Measurements from ENCODE around the gene MRPL58.
"Not testable (repeated sequence)": the region's sequence is repeated elsewhere in the genome, so short reads cannot be mapped to it uniquely, and the experiment has no call there.

MRPL58 gene

DNA sequence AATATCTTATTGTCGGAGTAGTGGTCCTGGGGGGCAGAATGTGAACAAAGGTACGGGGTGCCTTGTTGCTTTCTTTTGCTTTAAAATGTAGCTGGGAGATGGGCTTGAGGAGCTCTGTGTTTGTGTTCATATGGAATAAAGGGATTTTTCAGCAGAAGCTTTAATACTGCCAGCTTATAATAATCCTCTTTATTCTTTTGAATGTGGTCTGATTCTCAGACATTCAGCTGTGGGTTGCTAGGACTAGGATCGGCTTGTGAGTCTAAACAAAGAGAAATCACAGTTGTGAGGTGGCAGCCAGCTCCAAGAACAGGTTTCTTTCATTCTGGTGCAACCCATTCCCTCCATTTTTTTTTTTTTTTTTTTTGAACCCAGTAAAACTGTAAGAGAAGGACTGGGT, 7.2 kb downstream of the MRPL58 start:
- DNase-seq, result no peak

DNA sequence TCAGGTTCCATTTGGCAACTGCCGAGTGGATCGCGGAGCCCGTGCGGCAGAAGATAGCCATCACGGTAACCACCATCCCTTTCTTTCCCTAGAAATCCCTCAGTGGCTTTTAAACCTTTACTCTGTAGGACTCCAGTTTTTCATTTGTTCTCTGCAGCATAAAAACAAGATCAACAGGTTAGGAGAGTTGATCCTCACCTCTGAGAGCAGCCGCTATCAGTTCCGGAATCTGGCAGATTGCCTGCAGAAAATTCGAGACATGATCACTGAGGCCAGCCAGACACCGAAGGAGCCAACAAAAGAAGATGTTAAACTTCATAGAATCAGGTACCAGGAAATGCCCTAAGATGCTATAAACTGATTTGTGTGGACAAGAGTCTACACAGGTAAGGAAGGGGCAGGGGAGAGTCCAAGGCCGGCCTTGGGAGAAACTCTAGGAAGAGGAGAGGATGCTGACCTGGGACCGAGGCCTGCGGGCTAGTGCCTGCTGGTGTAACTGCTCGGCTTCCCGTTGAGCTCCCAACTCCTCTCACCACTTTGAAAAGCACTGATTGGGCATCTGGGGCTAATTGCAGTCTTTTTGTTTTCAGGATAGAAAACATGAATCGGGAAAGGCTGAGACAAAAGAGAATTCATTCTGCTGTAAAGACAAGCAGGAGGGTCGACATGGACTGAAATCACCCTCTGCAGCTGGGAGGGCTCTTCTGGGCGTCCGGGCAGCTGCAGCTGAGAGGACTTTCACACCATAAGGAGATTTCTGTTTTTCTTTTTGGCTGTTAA, 8.1 kb downstream of the MRPL58 start:
- no peak for DNase-seq

DNA sequence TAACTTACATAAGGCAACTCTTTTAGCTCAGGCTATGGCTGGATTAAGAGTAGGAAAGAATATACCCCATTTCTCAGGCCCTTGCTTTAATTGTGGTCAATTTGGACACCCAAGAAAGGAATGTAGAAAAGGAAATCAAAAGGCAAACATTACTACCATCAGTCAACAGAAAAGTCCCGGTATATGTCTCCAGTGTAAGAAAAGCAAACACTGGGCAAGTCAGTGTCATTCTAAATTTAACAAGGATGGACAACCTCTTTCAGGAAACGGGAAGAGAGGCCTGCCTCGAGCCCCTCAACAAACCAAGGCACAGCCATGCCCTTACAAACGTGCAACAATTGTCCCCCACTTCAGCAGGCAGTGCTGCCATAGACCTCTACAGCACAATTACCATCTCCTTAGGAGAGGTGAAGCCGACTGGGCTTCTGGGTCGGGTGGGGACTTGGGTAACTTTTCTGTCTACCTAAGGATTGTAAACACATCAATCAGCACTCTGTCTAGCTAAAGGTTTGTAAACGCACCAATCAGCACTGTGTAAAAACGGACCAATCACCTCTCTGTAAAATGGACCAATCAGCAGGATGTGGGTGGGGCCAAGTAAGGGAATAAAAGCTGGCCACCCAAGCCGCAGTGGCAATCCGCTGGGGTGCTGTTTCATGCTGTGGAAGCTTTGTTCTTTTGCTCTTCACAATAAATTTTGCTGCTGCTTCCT, 12.4 kb downstream of the MRPL58 start:
- no peak for DNase-seq

DNA sequence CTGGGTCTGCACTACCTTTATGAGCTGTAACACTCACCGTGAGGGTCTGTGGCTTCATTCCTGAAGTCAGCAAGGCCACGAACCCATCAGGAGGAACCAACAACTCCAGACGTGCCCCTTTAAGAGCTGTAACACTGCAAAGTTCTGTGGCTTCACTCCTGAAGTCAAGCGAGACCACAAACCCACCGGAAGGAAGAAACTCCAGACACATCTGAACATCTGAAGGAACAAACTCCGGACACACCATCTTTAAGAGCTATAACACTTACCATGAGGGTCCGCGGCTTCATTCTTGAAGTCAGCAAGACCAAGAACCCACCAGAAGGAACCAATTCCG, 12.9 kb downstream of the MRPL58 start:
- not testable (repeated sequence) for DNase-seq

DNA sequence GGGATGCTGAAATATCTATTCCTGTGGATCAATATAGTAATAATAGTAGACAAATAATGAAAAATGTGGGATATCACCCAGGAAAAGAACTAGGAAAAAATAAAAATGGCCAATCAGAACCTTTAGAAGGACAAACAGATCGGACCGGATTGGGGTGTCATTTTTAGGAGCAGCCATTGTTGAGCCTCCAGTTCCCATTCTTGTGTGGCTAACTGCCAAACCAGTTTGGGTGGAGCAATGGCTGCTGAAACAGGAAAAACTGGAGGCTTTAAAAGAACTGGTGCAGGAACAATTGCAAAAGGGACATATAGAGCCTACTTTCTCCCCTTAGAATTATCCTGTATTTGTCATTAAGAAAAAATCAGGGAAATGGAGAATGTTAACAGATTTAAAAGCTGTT, 14.2 kb downstream of the MRPL58 start:
- not testable (repeated sequence) for DNase-seq

DNA sequence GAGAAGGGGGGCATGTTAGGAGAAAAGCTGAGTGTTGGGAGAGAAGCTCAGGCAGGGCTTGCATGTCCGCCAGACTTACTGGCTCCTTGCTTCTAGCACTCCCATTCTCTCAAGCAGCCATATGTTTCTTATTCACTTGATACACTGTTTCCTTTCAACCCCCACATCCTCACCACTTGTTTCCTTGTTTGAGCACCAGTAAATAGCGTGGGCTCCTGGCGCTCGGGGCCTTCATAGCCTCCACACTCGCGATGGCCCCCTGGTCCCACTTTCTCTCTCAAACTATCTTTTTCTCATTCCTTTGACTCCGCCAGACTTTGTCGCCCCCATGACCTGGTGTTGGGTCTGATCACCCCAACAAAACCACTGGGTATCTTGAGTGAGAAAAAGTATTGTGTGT, 17.7 kb downstream of the MRPL58 start:
- no peak for DNase-seq

DNA sequence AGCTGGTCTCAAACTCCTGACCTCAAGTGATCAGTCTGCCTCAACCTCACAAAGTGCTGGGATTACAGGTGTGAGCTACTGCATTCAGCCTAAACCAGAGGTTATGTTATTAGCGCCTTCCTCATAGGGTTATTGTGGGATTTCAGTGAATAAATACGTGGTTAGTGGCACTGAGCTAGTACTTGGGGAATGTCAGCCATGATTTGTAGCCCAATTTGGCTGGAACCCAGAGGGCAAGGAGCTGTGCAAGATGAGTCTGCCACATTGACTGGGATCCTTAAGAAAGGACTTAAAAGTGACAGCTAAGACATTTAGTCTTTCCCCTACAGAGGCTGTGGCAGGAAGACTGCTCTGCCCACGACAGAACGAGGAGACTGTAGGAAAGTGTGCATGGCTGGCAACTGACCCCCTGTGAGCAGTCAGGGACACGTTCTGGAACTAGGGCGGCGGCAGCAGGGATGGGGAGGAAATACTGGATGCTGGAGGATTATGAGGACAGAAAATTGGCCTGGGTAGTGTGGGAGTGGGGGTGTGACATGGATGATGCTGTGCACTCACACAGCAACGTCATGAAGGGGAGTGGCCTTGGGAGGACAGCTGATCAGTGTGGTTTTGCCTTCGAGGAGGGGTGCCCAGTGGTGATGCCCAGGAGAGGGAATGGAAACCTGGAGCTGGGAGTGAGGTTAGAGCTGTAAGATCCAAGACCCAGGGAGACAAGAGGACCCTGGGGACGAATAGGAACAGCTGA, 19.7 kb downstream of the MRPL58 start:
- peak; percentile 69 for DNase-seq

DNA sequence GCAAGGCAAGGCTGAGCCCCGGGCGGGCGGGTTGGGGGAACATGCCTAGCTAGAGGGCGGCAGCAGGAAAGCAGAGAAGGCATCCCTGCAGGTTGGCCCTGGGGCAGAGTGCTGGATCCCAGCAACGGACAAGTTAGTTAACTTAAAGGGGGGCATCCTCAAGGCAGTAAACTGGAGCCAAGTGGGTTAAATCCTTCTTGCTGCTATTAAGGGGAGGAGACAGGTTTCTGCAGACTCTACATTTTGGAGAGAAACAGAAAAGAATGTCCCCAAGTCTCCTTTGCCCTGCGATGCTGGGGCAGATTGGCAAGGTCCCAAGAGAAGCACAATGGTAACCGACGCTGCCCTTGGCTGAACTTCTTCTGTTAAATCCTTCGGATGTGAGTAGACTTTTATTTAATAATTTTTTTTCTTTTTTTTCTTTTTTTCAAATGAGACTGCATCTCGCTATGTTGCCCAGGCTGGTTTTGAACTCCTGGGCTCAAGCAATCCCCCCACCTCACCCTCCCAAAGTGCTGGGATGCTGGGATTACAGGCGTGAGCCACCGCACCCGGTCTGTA, 20.3 kb downstream of the MRPL58 start:
- no peak for DNase-seq

DNA sequence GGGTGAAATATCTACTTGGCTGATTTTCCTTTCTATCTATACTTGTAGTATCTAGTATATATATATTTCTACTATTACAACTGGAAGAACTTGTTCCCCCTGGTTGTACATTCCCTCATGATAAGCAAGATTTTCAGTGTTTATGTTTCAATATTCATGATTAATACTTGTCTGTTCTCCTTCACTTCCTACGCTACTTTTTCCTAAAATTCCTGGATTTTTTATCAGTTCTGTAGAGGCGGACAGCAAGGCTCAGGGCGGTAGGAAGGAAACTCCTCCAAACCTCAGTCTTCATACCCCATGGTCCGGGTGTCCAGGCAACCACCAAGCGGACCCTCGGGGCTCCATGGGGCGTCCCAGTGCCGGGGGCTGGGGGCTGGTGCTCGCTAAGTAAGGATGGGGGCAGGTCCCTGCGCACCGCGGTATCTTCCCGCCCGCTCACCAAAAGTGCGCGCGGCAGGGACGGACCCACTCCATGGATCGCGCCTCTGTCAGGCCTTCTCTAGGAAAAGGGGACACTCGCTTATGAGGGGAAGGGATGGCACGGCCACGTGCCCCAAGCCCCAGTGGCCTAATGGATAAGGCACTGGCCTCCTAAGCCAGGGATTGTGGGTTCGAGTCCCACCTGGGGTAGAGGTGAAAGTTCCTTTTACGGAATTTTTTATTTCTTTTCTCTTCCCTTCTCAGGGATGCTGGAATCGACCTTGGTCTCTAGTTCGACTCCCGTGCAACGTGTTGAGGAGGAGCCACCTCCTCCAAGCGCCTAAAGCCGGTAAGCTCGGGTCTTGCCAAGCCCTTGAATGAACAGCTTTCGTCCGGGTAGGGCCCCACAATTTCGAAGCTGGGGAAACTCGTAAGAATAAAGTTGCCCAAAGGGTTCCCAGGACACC, 21.1 kb downstream of the MRPL58 start:
- peak; percentile 93 for DNase-seq

DNA sequence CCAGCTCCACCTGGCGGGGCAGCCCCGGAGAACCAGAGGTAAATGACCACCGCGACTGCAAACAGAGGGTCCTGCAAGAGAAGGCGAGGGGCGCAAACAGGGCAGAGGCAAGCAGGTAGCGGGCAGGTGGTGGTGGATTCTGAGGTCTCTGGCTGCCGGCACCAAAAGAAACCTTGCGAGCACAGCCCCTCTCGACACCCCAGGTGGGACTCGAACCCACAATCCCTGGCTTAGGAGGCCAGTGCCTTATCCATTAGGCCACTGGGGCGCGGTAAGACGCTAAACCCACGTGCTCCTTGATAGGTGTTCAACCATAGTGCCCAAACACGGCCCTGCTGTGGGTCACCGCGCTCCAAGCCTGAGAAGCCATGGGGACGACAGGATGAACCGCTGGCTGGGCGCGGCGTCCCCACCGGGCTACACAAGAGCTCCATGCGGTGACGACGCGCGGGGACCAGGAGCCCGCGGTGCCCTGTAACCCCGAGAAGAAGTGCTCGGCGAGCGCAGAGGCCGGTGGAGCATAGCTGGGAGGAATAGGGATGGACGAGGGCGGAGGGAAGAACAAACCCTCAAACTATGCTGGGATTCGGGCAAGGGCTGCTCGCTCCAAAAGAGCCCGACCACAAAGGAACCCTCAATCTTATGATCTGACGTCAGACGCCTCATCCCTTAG, 21.9 kb downstream of the MRPL58 start:
- DNase-seq, result peak; percentile 85

DNA sequence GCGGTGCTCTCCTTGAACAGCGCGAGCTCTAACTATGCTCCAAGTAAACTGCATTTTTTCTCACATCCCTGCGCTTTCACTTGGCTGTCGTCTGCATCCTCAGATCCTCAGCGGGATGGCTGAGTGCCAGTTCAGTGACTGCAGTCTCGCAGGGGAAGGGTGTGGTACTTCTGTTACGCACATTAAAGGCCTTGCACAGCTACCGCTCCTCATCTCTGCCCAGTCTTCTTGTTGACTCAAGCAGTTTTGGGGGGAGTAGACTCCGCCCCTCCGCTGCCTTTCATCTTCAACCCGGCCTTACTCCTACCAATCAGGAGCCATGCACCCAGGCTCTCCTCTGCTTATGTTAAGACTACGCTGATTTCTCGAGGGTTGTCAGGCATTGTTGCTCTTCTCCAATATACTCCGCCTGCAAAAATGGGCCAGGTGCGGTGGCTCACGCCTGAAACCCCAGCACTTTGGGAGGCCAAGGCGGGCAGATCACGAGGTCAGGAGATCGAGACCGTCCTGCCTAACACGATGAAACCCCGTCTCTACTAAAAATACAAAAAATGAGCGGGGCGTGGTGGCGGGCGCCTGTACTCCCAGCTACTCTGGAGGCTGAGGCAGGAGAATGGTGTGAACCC, 24.3 kb downstream of the MRPL58 start:
- no peak for DNase-seq

DNA sequence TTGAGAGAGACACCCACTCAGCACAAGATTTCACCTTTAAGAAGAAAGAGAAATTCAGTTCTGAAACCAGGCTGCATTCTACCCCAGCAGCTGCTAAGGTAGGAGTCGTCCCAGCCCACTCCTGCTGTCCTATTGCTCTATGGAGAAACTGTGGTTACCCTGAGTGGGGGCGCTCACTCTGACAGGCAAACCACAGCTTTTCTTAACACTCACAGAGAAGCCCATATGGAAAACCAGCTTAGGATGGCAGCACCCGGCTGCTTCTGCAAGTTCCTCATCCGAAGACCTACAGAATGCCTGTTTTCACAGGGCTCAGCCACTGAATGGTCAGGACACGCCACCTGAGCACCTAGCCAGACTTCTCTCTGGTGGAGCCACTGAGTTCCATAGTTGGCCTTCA, 26.8 kb downstream of the MRPL58 start:
- DNase-seq, result no peak

DNA sequence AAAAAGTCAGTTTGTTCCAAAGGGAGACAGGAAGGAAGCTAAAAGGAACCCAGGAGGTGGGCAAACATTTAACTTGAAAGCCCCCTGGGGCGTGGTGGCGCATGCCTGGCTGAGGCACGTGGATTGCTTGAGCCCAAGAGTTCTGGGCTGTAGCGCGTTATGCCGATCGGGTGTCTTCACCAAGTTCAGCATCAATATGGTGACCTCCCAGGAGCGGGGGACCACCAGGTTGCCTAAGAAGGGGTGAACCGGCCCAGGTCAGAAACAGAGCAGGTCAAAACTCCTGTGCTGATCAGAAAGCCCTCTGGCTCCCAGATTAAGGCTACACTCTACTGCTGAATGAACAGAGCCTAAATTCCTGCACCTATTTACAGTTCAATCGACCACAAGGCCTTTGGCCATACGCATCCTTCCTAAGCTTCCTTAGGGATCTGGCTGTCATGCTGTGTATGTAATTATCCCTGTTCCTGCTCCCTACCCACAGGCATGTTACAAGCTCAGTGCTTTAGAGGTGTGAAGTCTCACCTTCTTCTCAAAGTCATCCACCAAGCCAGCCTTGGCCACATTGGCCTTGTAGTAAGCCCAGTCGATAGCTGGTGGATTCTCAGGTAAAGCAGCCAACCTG, 29.3 kb downstream of the MRPL58 start:
- no peak for DNase-seq

DNA sequence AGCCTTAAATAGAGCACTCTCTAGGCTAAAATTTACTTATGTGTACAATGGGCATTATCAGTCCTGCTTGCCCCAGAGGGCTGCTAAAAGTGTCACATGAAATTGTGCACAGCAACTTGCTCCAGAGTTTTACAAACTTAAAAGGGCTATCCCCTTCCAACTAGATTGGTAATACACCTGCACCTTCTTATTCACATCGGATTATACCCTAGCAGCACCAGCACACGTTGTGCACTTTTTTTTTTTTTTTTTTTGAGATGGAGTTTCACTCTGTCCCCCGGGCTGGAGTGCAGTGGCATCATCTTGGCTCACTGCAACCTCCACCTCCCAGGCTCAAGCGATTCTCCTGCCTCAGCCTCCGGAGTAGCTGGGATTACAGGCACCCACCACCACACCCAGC, 31.3 kb downstream of the MRPL58 start:
- DNase-seq, result not testable (repeated sequence)

DNA sequence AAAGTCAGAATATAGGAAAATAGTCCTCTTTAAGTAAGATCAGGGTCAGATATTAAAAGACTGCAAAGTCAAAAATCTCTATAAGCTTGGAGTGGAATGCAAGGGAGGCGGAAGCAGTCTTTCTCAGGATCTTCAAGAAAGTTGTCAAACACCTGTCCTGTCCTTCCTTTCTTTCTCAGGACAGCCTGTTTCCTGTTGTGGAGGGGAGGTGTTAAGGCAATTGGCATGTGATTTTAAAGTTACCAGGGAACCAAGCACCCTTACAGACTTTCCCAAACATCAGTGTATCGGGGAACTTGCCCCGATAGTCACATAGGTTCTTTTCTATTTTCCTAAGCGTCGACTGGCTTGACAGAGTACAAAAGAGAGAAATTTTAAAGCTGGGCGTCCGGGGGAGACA, 32.2 kb downstream of the MRPL58 start:
- DNase-seq, result no peak

DNA sequence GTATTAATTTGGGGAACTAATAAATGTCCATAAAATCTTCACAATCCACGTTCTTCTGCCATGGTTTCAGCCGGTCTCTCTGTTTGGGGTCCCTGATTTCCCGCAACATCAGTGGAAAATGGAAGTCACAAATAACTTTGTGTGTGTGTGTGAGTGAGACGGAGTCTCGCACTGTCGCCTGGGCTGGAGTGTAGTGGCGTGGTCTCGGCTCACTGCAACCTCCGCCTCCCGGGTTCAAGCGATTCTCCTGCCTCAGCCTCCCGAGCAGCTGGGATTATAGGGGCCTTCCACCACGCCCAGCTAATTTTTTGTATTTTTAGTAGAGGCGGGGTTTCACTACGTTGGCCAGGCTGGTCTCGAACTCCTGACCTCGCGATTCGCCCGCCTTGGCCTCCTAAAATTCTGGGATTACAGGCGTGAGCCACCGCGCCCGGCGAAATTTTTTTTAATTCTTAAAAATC, 33.5 kb downstream of the MRPL58 start:
- not testable (repeated sequence) for DNase-seq

DNA sequence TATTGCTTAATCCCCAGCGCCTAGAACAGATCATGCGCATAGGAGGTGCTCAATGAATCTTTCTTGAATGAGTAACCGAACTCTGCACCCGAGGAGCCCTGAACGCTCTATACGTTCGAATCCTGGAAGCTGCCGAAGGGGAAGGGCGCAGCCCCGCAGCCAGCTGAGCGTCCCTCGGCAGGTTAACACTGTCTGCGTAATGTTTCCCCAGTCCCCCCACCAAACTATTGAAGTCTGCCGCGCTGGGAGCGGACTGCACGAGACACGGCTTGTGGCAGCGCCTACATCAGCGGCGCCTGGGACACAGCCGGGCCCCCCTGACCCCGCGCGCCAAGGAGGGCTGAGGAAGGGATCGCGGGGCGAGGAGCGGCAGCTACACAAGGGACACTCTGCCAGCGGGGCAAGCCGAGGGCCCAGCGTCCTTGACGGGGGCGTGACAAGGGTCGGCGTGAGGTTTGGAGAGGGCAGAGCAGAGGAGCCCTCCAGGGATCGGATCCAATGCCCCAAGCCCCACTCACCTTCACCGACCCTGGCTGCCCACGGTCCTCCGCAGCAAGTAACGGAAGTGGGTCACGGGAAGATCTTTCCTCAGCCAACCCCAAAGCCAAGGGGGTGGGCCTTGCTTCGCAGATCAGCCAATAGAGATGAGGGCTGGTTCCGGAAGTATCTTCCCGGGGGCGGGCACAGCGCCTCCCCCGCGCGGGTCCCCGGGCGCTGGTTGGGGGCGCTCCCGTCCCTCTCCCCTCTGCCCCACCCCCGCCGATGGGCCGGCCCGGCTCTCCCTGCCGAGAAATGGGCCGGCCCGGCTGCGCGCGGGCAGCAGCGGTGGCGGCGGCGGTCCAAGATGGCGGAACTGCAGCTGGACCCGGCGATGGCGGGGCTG, 34.2 kb downstream of the MRPL58 start, which contains the start of the genes ATP5PD and KCTD2:
TSS of gene ATP5PD (minus strand) at position 563 of the 883 bp plus-strand sequence. CDS start 4,319 bp downstream, outside the sequence.
TSS of gene KCTD2 (plus strand) at position 819 of the 883 bp plus-strand sequence. CDS start at position 845, 26 bp downstream.
- peak; percentile 87 for DNase-seq

DNA sequence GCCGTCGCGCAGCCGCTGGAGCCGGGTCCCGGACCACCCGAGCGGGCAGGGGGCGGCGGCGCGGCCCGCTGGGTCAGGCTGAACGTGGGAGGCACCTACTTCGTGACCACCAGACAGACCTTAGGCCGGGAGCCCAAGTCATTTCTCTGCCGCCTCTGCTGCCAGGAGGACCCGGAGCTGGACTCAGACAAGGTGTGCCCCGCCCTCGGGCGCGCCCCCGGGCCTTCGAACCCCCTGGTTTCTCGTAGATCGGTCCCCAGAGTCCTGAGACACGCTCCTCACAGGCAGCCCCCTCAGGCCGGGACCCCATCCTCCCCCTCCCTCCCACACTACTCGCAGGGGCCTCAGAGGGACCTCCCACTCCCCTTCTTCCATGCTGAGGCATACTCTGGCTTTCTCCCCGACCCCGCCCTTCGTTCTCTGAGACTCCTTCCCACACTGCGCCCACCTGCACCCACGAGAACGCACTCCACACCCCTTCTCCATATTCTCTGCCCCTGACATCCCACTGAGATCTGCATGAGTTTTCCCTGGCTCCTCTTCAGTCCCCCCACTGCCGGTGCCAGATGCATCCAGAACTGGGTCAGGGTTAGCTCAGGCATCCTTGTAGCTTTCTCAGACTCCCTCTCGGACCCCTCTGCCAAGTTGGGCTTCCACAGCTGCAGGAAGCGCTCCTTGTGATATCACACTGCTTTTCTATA, 35.1 kb downstream of the MRPL58 start:
- peak; percentile 12 for DNase-seq
